ENCODE data around the gene KCNN4. TPM values are rescaled to one million over a fixed set of nuclear protein-coding genes. Genes with fewer than 3 reads are reported as not detected.

KCNN4 gene
- total and polyA plus RNA-seq, 2 of the 13 experiments (the other 11 are each of a cell fraction or from before 2014, with no cell fraction given), result 0.13 to 0.25 TPM

DNA sequence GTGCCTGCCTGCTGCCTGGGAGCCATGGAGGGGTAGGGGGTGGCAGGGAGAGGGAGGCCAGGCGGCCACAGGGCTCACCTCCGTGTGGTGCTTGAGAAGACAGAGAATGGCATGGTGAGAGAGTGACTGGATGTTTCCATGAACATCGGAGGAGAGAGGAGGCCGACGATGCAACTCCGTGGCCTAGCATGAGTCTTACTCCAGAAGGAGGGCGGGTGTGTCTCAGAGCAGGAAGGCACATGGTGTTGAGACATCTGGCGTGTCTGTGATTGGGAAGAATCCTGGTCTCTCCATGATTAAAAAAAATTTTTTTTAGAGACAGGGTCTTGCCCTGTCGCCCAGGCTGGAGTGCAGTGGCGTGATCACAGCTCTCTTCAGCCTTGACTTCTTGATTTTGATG, 59.8 kb downstream of the KCNN4 start:
- Histone ChIP-seq H3K79me2 (ENCODE audit: insufficient read depth, low read length) (no peaks in the 10 kb centered on the region), H4K20me1 (ENCODE audit: insufficient read depth, low read length) (no peaks in the 10 kb centered on the region), H3K4me2 (ENCODE audit: low read depth, low read length) (no peak overlapping the region), H3K4me1 (ENCODE audit: insufficient read depth, low read length) (no peaks in the 10 kb centered on the region), H2AFZ (ENCODE audit: low read length) (no peak overlapping the region), H3K27me3 (ENCODE audit: control insufficient read depth in 1 of 2, insufficient read depth in 2 of 2, low read length in 2 of 2) (peaks cover 3 to 5% of the 10 kb centered on the region in 2 experiments; a peak in 3 of 5 replicates), H3K4me3 (replicated peaks in 1 of 3; ENCODE audit: insufficient read depth in 1 of 3, low read depth in 2 of 3, low read length in 3 of 3) (no peak overlapping the region), H3K9me3 (ENCODE audit: low read length) (no peaks in the 10 kb centered on the region), H3K9ac (ENCODE audit: insufficient read depth, low read depth, low read length) (no peak overlapping the region), H3K36me3 (replicated peaks in 1 of 2; ENCODE audit: control insufficient read depth in 1 of 2, insufficient read depth in 2 of 2, low read length in 2 of 2) (no peaks in the 10 kb centered on the region), H3K27ac (ENCODE audit: extremely low read length, insufficient read depth, low read length) (no peak overlapping the region)
- DNase-seq (ENCODE audit: low spot score), result no peak
- intact Hi-C loops (cut with micrococcal nuclease; ENCODE audit: unreplicated experiment) (no loop called here), in situ Hi-C loops (cut with HindIII; ENCODE audit: extremely low pct_ligation_motif_present, low pct_unique_long_range_greater_than_20kb) (no loop called here)
- no peak for FAIRE-seq
- WGBS (ENCODE audit: low lambda C conversion rate), result 54% methylated on average over 10 of the region's 10 CpGs
- POLR2A ChIA-PET, result no interaction called here
- no TSS peak for BruUV-seq (replicated peaks)
- ATAC-seq, result no peak
- CTCF ChIA-PET (ENCODE audit: low intra/inter-chr PET ratio, low total read pairs), result no interaction called here
- no peak for TF ChIP-seq ASH2L (IDR thresholded peaks at IDR 0.05; ENCODE audit: insufficient read length, low read depth, low read length)
- no peak for TF ChIP-seq ZNF24 (IDR thresholded peaks at IDR 0.05)
- TF ChIP-seq, protein P1, sequence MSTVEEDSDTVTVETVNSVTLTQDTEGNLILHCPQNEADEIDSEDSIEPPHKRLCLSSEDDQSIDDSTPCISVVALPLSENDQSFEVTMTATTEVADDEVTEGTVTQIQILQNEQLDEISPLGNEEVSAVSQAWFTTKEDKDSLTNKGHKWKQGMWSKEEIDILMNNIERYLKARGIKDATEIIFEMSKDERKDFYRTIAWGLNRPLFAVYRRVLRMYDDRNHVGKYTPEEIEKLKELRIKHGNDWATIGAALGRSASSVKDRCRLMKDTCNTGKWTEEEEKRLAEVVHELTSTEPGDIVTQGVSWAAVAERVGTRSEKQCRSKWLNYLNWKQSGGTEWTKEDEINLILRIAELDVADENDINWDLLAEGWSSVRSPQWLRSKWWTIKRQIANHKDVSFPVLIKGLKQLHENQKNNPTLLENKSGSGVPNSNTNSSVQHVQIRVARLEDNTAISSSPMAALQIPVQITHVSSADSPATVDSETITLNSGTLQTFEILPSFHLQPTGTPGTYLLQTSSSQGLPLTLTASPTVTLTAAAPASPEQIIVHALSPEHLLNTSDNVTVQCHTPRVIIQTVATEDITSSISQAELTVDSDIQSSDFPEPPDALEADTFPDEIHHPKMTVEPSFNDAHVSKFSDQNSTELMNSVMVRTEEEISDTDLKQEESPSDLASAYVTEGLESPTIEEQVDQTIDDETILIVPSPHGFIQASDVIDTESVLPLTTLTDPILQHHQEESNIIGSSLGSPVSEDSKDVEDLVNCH (CRISPR knock-in tag; IDR thresholded peaks at IDR 0.05), result no peak
- TF ChIP-seq PATZ1 (CRISPR knock-in tag; IDR thresholded peaks at IDR 0.05), result no peak
- TF ChIP-seq ZIK1 (CRISPR knock-in tag; IDR thresholded peaks at IDR 0.05; ENCODE audit: borderline replicate concordance, low read depth), result no peak
- no peak for TF ChIP-seq SKIL (CRISPR knock-in tag; IDR thresholded peaks at IDR 0.05; ENCODE audit: borderline replicate concordance)
- TF ChIP-seq PRDM4 (CRISPR knock-in tag; IDR thresholded peaks at IDR 0.05; ENCODE audit: borderline replicate concordance), result no peak
- TF ChIP-seq KLF15 (CRISPR knock-in tag; IDR thresholded peaks at IDR 0.05; ENCODE audit: borderline replicate concordance), result no peak
- no peak for TF ChIP-seq SNAPC2 (CRISPR knock-in tag; IDR thresholded peaks at IDR 0.05)
- TF ChIP-seq ONECUT2 (CRISPR knock-in tag; IDR thresholded peaks at IDR 0.05), result no peak
- TF ChIP-seq FOSL2 (CRISPR knock-in tag; IDR thresholded peaks at IDR 0.05), result no peak
- no peak for TF ChIP-seq MTA1 (CRISPR knock-in tag; IDR thresholded peaks at IDR 0.05; ENCODE audit: borderline replicate concordance)
- no peak for TF ChIP-seq ISX (CRISPR knock-in tag; conservative IDR thresholded peaks at IDR 0.05)
- no peak for TF ChIP-seq ETS1 (CRISPR knock-in tag; IDR thresholded peaks at IDR 0.05)
- TF ChIP-seq ZFP41 (CRISPR knock-in tag; IDR thresholded peaks at IDR 0.05; ENCODE audit: borderline replicate concordance), result no peak
